ENCODE data around the gene HBEGF. TPM values are rescaled to one million over a fixed set of nuclear protein-coding genes. Genes with fewer than 3 reads are reported as not detected.

The HBEGF gene
- total RNA-seq, 1 experiment from 2014 or later = 2.4 TPM

- no peak overlapping the region for H3K4me3 Mint-ChIP-seq
- Histone ChIP-seq H4K91ac (ENCODE audit: insufficient read length, low read depth, low read length) (no peak overlapping the region), H2BK15ac (ENCODE audit: low read depth, low read length) (no peak overlapping the region), H4K20me1 (ENCODE audit: control insufficient read depth, insufficient read depth, insufficient read length) (no peaks in the 10 kb centered on the region), H3K4ac (ENCODE audit: low read depth, low read length) (no peak overlapping the region), H3K9ac (ENCODE audit: extremely low read depth, insufficient read length, low read length) (no peak overlapping the region), H3K18ac (ENCODE audit: insufficient read length, low read depth, low read length) (no peak overlapping the region), H4K5ac (ENCODE audit: insufficient read length, low read depth, low read length) (no peak overlapping the region), H3K23ac (ENCODE audit: insufficient read length, low read depth, low read length) (no peak overlapping the region), H3K9me3 (ENCODE audit: control insufficient read depth, low read depth, low read length) (no peaks in the 10 kb centered on the region), H3T11ph (ENCODE audit: low read length) (no peak overlapping the region), H2AK5ac (ENCODE audit: insufficient read length, low read length) (no peak overlapping the region), H2BK20ac (ENCODE audit: low read depth, low read length, poor library complexity, severe bottlenecking) (no peak overlapping the region), H2BK12ac (ENCODE audit: insufficient read length, low read depth, low read length) (no peak overlapping the region), H2BK5ac (ENCODE audit: insufficient read length, low read length) (no peak overlapping the region), H2AFZ (ENCODE audit: low read length) (no peak overlapping the region), H3K79me1 (ENCODE audit: insufficient read depth, low read depth, low read length, poor library complexity, severe bottlenecking) (peaks cover 5% of the 10 kb centered on the region), H4K8ac (replicated peaks; ENCODE audit: insufficient read length, low read depth, low read length) (no peak overlapping the region), H2BK120ac (ENCODE audit: low read depth, low read length, poor library complexity, severe bottlenecking) (no peak overlapping the region), H3K14ac (ENCODE audit: insufficient read depth, low read length) (no peak overlapping the region), H3K27me3 (ENCODE audit: insufficient read depth, low read length) (no peaks in the 10 kb centered on the region), H3K27ac (ENCODE audit: insufficient read length, low read depth, low read length) (no peak overlapping the region), H3K79me2 (ENCODE audit: insufficient read depth, low read length) (peaks cover 5% of the 10 kb centered on the region; the same call in 1 of the 2 replicates), H3K4me1 (ENCODE audit: insufficient read depth, low read length) (no peaks in the 10 kb centered on the region), H3K56ac (ENCODE audit: insufficient read length, low read depth, low read length) (no peak overlapping the region), H3K23me2 (ENCODE audit: insufficient read length, low read depth, low read length, poor library complexity, severe bottlenecking) (no peaks in the 10 kb centered on the region), H3K4me2 (ENCODE audit: insufficient read depth, insufficient read length, low read length) (no peak overlapping the region)
- peaks cover 3 to 19% (median 19%) of the 10 kb centered on the region in 3 experiments; a peak in 6 of 7 replicates for H3K36me3 Mint-ChIP-seq (ENCODE audit: insufficient read depth in 1 of 3, low read depth in 3 of 3)
- WGBS (ENCODE audit: extremely low coverage, insufficient read length, low lambda C conversion rate) = no CpG with 5 or more reads among the region's 1 CpG
- peaks cover 0 to 19% of the 10 kb centered on the region in 2 experiments; a peak in 3 of 4 replicates for H3K4me1 Mint-ChIP-seq
- no peak for DNase-seq
- no peaks in the 10 kb centered on the region for H3K27me3 Mint-ChIP-seq (ENCODE audit: low read depth)
- no peaks in the 10 kb centered on the region for H3K9me3 Mint-ChIP-seq
- H3K27ac Mint-ChIP-seq = no peak overlapping the region
- TF ChIP-seq CTCF (conservative IDR thresholded peaks at IDR 0.05) = no peak
Observed at GRCh38 chr5:140295414-140295813, 51.0 kb downstream of the HBEGF start.

Measured in H9 (cell line).